Hepatocyte (in vitro differentiated cells): Measurements from ENCODE around the gene EIPR1. TPM values are rescaled to one million over a fixed set of nuclear protein-coding genes. Genes with fewer than 3 reads are reported as not detected.

Experiments used
- DNase-seq: peaks from one replicate; pipeline ENCODE4 v3.0.0-alpha.2; 2016; ENCODE audit warnings: low spot score
- H2AFZ ChIP-seq: fragments of 200-600 bp; sonication (generic); 2 replicates; pipeline ENCODE4 v1.6.0; 2016; ENCODE audit warnings: antibody characterized with exemption, mild to moderate bottlenecking
- H3K27ac ChIP-seq: fragments of 200-600 bp; sonication (generic); 2 replicates; pipeline ENCODE4 v1.5.1; 2016; ENCODE audit warnings: mild to moderate bottlenecking
- H3K27me3 ChIP-seq: fragments of 200-600 bp; sonication (generic); 2 replicates; pipeline ENCODE4 v1.6.1; 2016
- H3K36me3 ChIP-seq: fragments of 200-600 bp; sonication (generic); replicated peaks from 2 replicates; pipeline ENCODE4 v1.5.1; 2016; ENCODE audit warnings: low read depth; ENCODE audit not compliant: insufficient read depth
- H3K4me1 ChIP-seq: fragments of 200-600 bp; sonication (generic); 2 replicates; pipeline ENCODE4 v1.5.1; 2016; ENCODE audit warnings: mild to moderate bottlenecking, moderate library complexity; ENCODE audit not compliant: insufficient read depth
- H3K4me2 ChIP-seq: fragments of 200-600 bp; sonication (generic); 2 replicates; pipeline ENCODE4 v1.6.0; 2016
- H3K4me3 ChIP-seq: fragments of 200-600 bp; sonication (generic); 2 replicates; pipeline ENCODE4 v1.5.1; 2016; ENCODE audit warnings: mild to moderate bottlenecking
- H3K79me2 ChIP-seq: fragments of 200-600 bp; sonication (generic); 2 replicates; pipeline ENCODE4 v1.6.0; 2017; ENCODE audit warnings: mild to moderate bottlenecking
- H3K9me2 ChIP-seq: fragments of 200-600 bp; sonication (generic); replicated peaks from 2 replicates; pipeline ENCODE4 v1.6.0; 2017; ENCODE audit warnings: mild to moderate bottlenecking; ENCODE audit not compliant: insufficient read depth
- H3K9me3 ChIP-seq: fragments of 200-600 bp; sonication (generic); 2 replicates; pipeline ENCODE4 v1.5.1; 2016; ENCODE audit warnings: low read depth, mild to moderate bottlenecking
- H4K20me1 ChIP-seq: fragments of 200-600 bp; sonication (generic); 2 replicates; pipeline ENCODE4 v1.6.0; 2016; ENCODE audit warnings: mild to moderate bottlenecking; ENCODE audit not compliant: insufficient read depth, poor library complexity, severe bottlenecking
- EZH2 ChIP-seq: fragments of 200-600 bp; sonication (generic); IDR thresholded peaks from 2 replicates; pipeline ENCODE4 v1.6.1; 2016; ENCODE audit warnings: antibody characterized with exemption, mild to moderate bottlenecking, borderline replicate concordance
- EZH2phosphoT487 ChIP-seq: fragments of 200-600 bp; sonication (generic); IDR thresholded peaks from one replicate; pipeline ENCODE4 v1.6.1; 2018; ENCODE audit warnings: antibody characterized with exemption, mild to moderate bottlenecking, low read depth, moderate library complexity; ENCODE audit not compliant: unreplicated experiment, severe bottlenecking
- WGBS: methylation state at CpG from one replicate; pipeline ENCODE4 v1.1.6; 2016; ENCODE audit warnings: low lambda C conversion rate; ENCODE audit errors: missing lambda C conversion rate; 5-methylcytosine and 5-hydroxymethylcytosine counted together
- polyA plus RNA-seq: library from polyadenylated mRNA; unstranded; fragments of >200 nt; fragmentation: Nextera tagmentation; extraction: Ambion mirVana; gene quantifications from 2 replicates; pipeline ENCODE4 v1.2.1, GENCODE V29; 2016
- total RNA-seq: library from RNA; depleted of rRNA; stranded (reverse); fragments of >200 nt; gene quantifications from 2 replicates; pipeline ENCODE4 v1.2.3, GENCODE V29; 2014
- TF ChIP-seq, protein P1 (sequence below): fragments of 200-600 bp; sonication (generic); IDR thresholded peaks from 2 replicates; pipeline ENCODE4 v1.5.1; 2016; ENCODE audit warnings: antibody characterized with exemption, mild to moderate bottlenecking; ENCODE audit not compliant: poor library complexity

EIPR1 gene
- total and polyA plus RNA-seq, 2 experiments from 2014 or later: 27.4 to 42.3 TPM

DNA sequence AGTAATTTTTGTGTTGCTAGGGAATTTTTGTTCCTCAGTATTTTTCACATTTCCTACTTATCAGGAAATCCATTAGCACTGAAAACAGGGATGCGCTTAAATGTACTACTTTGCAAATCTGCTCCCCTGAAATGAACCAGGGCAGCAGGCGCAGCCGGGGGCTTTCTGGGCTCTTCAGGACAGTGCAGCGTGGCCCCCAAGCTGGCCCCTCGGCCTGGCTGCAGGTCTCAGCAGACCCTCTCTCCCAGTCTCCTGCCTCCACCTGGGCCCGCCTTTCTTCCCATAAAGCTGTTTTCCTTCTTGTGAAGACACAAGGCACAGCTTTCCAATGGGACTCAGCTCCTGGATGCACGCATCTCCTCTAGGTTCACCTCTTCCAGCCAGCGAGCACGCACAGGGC, 35.3 kb downstream of the EIPR1 start:
- Histone ChIP-seq H3K27me3 (no peaks in the 10 kb centered on the region), H2AFZ (no peak overlapping the region), H3K9me2 (no peaks in the 10 kb centered on the region), H3K4me3 (no peak overlapping the region), H3K27ac (no peak overlapping the region), H4K20me1 (no peaks in the 10 kb centered on the region), H3K9me3 (no peaks in the 10 kb centered on the region), H3K36me3 (no peaks in the 10 kb centered on the region), H3K4me1 (no peaks in the 10 kb centered on the region), H3K79me2 (no peaks in the 10 kb centered on the region), H3K4me2 (no peak overlapping the region)
- no peak for DNase-seq
- 95% methylated on average over 9 of the region's 9 CpGs for WGBS
- no peak for TF ChIP-seq EZH2
- TF ChIP-seq EZH2phosphoT487: no peak
- TF ChIP-seq, protein P1, sequence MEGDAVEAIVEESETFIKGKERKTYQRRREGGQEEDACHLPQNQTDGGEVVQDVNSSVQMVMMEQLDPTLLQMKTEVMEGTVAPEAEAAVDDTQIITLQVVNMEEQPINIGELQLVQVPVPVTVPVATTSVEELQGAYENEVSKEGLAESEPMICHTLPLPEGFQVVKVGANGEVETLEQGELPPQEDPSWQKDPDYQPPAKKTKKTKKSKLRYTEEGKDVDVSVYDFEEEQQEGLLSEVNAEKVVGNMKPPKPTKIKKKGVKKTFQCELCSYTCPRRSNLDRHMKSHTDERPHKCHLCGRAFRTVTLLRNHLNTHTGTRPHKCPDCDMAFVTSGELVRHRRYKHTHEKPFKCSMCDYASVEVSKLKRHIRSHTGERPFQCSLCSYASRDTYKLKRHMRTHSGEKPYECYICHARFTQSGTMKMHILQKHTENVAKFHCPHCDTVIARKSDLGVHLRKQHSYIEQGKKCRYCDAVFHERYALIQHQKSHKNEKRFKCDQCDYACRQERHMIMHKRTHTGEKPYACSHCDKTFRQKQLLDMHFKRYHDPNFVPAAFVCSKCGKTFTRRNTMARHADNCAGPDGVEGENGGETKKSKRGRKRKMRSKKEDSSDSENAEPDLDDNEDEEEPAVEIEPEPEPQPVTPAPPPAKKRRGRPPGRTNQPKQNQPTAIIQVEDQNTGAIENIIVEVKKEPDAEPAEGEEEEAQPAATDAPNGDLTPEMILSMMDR: no peak

DNA sequence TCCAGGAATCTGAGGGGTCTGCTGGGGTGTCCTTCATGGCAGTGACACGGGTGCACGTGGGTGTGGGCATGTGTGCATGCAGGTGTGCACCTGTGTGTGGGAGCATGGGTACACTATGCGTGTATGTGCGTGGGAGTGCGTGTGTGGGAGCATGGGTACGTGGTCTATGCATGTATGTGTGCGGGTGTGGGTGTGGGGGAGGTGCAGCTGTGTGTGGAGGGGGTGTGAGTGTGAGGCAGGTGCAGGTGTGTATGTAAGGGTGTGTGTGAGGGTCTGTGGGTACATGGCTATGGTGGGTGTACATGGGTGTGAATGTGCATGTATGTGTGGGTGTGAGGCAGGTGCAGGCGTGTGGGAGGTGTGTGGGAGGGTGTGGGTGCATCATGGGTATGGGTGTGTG, 36.3 kb downstream of the EIPR1 start:
- H3K9me2 ChIP-seq: no peaks in the 10 kb centered on the region
- no peak overlapping the region for H3K4me3 ChIP-seq
- no peak for DNase-seq
- H3K27ac ChIP-seq: no peak overlapping the region
- H3K4me2 ChIP-seq: no peak overlapping the region
- no peaks in the 10 kb centered on the region for H3K27me3 ChIP-seq
- no peaks in the 10 kb centered on the region for H4K20me1 ChIP-seq
- H3K36me3 ChIP-seq: no peaks in the 10 kb centered on the region
- H3K79me2 ChIP-seq: no peaks in the 10 kb centered on the region
- no peaks in the 10 kb centered on the region for H3K4me1 ChIP-seq
- H2AFZ ChIP-seq: no peak overlapping the region
- H3K9me3 ChIP-seq: no peaks in the 10 kb centered on the region
- 98% methylated on average over 8 of the region's 8 CpGs for WGBS
- TF ChIP-seq EZH2 (no peak), EZH2phosphoT487 (no peak)
- TF ChIP-seq, protein P1: no peak

DNA sequence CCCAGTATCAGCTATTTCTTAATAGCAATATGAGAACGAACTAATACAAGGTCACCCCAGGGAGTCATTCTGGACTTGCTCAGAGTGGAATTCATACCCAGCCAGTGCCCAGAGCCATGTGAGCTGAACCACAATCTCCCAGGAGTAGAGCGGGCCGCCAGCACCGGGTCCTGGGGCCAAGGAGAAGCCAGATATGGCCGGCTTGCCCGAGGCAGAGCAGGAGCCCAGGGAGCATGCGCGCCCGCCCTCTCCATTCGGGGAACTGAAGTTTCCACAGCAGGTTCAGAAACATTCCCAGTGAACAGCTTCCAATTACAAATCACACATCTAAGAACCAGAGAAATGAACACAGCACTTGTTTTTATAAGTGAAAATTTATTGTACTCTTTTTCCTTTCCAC, 37.5 kb downstream of the EIPR1 start:
- WGBS: 98% methylated on average over 10 of the region's 10 CpGs
- Histone ChIP-seq H3K4me2 (no peak overlapping the region), H3K79me2 (no peaks in the 10 kb centered on the region), H3K36me3 (no peaks in the 10 kb centered on the region), H3K27me3 (no peaks in the 10 kb centered on the region), H3K4me3 (no peak overlapping the region), H3K9me3 (no peaks in the 10 kb centered on the region), H3K4me1 (no peaks in the 10 kb centered on the region), H4K20me1 (no peaks in the 10 kb centered on the region), H3K27ac (no peak overlapping the region), H3K9me2 (no peaks in the 10 kb centered on the region), H2AFZ (no peak overlapping the region)
- no peak for DNase-seq
- no peak for TF ChIP-seq EZH2
- TF ChIP-seq, protein P1: no peak
- no peak for TF ChIP-seq EZH2phosphoT487

DNA sequence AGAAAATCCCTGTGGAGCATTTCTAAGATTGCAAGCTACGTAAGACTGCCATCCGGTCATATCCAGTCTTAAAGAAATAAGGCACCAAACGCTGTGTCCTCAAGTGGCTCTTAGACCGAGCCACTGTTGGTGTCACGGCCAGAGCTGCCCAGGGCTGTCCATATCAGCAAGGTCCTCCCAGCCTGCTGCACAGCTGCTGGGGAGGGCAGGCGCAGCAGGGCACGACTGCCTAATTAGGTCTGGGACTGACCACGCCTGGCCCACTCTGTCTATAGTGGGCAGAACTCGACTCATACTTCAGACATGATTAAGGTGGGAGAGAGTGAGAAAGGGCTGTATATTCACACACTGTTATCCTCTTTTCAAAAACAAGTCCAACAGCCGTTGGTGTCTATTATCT, 39.3 kb downstream of the EIPR1 start:
- TF ChIP-seq, protein P1: no peak
- TF ChIP-seq EZH2: no peak
- TF ChIP-seq EZH2phosphoT487: no peak
- no peak overlapping the region for H2AFZ ChIP-seq
- 95% methylated on average over 10 of the region's 10 CpGs for WGBS
- H3K4me2 ChIP-seq: no peak overlapping the region
- H3K79me2 ChIP-seq: no peaks in the 10 kb centered on the region
- no peaks in the 10 kb centered on the region for H3K9me3 ChIP-seq
- no peak overlapping the region for H3K4me3 ChIP-seq
- no peak for DNase-seq
- no peaks in the 10 kb centered on the region for H3K27me3 ChIP-seq
- H3K27ac ChIP-seq: no peak overlapping the region
- H3K4me1 ChIP-seq: no peaks in the 10 kb centered on the region
- no peaks in the 10 kb centered on the region for H3K36me3 ChIP-seq
- no peaks in the 10 kb centered on the region for H4K20me1 ChIP-seq
- no peaks in the 10 kb centered on the region for H3K9me2 ChIP-seq
